Astrocyte (in vitro differentiated cells and primary cell): ENCODE results near the gene OR2AJ1.

Experiments
- CTCF ChIP-seq: IDR thresholded peaks from 2 replicates; pipeline ENCODE4 v1.5.1; 2011; ENCODE audit warnings: low read depth, mild to moderate bottlenecking, inconsistent platforms, low read length, moderate library complexity; ENCODE audit not compliant: insufficient read depth
- EZH2 ChIP-seq: IDR thresholded peaks from 2 replicates; pipeline ENCODE4 v1.6.1; 2012; ENCODE audit warnings: mild to moderate bottlenecking, low read length, inconsistent platforms; ENCODE audit not compliant: insufficient read depth

GRCh38 chr1:247935781-247936180 is 11.1 kb downstream of the OR2AJ1 start:
- no peak for TF ChIP-seq EZH2
- TF ChIP-seq CTCF: no peak
